Right hindlimb (tissue), 1 donor: ENCODE measurements around the gene NUMB.
"Not testable (repeated sequence)": the region's sequence is repeated elsewhere in the genome, so short reads cannot be mapped to it uniquely, and the experiment has no call there.

ENCODE experiments used
- DNase-seq: peaks from one replicate; pipeline ENCODE4 v3.0.0-alpha.2; 2018

The NUMB gene

DNA sequence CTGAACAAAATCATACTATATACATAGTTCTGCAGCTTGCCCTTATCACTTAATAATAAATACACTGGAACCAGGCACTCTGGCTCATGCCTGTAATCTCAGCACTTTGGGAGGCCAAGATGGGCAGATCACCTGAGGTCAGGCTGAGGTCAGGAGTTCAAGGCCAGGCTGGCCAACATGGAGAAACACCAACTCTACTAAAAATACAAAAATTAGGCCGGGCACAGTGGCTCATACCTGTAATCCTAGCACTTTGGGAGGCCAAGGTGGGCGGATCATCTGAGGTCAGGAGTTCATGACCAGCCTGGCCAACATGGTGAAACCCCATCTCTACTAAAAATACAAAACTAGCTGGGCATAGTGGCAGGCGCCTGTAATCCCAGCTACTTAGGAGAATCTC, 109.3 kb downstream of the NUMB start:
- DNase-seq = not testable (repeated sequence)

DNA sequence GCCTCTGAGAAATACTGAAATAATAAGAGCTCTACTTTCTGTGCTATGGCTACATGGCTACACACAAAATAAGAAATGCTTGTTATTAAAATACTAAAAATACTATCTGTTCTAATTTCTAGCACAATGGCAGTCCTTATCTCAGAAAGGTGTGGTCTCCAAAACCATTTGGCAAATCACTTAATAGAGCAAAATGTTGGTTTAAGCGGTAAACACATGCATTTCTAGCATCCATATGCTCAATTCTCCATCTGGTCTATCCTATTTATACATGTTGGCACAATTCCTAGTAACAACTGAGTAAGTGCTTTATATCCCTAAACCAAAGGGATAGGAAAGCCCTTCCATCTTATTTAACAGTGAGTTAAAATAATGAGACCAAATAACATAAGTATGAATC, 114.0 kb downstream of the NUMB start:
- no peak for DNase-seq

- DNase-seq = no peak
Observed at GRCh38 chr14:73342670-73343069, 115.7 kb downstream of the NUMB start.

- no peak for DNase-seq
Observed at GRCh38 chr14:73339846-73340595, 118.3 kb downstream of the NUMB start.

DNA sequence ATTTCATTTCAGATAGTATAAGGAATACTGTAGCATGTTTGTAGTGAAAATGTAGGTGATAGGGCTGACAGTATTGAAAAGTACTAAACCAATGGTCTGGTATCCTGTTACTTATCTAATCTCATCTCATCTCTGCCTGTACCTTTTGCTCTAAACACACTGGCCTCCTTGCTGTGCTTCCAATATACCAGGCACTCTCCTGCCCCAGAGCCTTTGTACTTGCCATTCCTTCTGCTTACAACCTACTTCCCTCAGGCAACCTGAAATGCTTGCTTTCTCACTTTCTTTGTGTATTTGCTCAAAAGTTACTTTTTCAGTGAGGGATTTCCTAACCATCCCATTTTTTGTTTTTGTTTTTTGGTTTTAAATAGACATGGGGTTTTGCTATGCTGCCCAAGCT, 119.1 kb downstream of the NUMB start:
- DNase-seq = no peak

DNA sequence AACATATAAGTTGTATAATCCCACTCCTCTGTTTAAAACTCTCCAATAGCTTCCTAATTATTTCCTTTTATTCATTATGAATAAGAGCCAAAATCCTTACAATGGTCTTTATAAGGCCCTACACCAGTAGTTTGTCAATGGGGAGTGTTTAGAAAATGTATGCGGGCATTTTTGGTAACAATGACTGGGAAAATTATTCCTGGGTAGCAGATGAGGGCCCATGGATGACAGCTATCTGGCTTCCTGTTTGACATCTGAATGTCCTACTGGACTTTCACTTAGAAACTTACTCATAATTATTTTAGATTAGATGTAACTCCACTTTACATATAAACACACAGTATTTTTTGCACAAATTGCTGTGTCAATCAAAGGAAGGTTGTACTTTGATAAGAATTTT, 119.8 kb downstream of the NUMB start:
- DNase-seq = no peak

GRCh38 chr14:73333031-73333430, 125.3 kb downstream of the NUMB start:
- no peak for DNase-seq

- no peak for DNase-seq
Observed at GRCh38 chr14:73325630-73326299, 132.6 kb downstream of the NUMB start.

- no peak for DNase-seq
Observed at GRCh38 chr14:73325063-73325462, 133.3 kb downstream of the NUMB start.

DNA sequence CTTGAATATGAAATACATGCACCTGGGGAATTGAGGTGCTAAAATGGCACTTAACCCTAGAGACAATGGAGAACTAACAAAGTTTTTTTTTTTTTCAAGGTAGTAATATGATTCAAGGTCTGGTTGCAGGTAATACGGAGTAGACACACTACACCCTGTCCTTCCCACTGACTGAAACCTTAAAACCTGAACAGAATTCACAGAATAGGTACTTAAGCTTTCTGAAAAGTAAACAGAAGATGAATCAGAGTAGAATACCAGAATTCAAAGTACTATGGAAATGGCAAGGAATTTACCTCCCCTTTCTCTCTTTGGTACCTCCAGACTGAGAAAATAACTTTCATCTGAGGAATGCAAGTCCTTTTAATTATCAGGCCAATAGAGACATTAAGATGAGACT, 133.8 kb downstream of the NUMB start:
- DNase-seq = no peak

DNA sequence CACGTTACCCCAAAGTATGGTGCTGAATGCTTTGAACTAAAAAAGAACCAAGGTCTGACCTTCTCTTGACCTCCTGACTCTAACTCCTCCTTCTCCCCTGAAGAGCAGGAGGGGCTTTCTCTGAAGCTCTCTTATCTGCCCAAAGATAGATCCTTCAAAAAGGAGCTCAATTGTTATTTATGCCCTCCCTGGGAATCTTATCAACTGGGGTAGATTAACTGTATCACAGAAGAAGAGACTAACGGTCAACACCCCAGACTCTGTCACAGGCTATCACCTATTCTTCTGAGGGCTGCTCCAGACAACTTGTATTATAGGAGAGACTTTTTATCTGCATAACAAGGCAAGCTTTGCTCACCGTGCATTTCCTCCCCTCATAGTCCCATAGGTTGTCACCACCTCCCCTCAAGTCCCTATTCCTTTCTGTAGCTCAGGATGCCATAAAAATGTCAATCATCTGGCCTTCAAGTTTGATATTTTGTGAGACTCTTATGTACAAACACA, 134.4 kb downstream of the NUMB start:
- no peak for DNase-seq

GRCh38 chr14:73313151-73313550, 145.2 kb downstream of the NUMB start:
- no peak for DNase-seq

DNA sequence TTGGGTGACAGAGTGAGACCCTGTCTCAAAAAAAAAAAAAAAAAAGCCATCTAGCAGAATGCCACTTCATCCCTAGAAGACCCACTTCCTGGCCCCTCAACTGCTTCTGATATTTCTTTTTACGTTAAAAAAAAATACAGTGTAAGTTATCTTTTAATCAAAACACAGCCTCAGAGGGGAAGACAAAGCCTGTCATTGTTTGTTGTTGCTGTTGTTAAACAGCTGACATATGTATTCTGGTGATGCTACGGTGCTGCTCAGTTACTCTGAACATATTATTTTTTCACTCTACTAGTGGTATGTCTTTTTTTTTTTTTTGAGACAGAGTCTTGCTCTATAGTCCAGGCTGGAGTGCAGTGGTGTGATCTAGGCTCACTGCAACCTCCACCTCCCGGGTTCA, 145.7 kb downstream of the NUMB start:
- no peak for DNase-seq

GRCh38 chr14:73311708-73312030, 146.7 kb downstream of the NUMB start:
- no peak for DNase-seq

DNA sequence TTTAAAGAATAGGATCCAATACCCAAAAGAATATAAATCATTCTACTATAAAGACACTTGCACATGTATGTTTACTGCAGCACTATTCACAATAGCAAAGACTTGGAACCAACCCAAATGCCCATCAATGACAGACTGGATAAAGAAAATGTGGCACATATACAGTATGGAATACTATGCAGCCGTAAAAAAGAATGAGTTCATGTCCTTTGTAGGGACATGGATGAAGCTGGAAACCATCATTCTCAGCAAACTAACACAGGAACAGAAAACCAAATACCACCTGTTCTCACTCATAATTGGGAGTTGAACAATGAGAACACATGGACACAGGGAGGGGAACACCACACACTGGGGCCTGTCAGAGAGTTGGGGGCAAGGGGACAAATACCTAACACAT, 149.1 kb downstream of the NUMB start:
- not testable (repeated sequence) for DNase-seq

DNA sequence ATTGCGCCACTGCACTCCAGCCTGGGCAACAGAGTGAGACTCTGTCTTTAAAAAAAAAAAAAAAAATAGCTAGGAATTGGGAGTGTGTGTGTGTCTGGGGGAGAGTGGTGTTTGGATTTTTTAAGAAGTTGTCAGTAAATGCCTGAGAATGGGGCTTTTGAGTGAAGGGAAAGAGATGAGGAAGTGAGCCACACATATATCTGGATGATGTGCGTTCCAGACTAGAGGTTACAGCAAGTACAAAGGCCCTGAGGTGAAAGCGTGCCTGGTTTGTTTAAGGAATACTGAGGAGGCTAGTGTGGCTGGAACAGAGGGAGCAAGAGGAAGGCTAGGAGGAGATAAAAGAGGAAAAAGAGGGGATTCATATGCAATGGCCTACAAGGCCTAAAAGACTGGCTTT, 151.1 kb downstream of the NUMB start:
- no peak for DNase-seq

- no peak for DNase-seq
Observed at GRCh38 chr14:73305499-73305898, 152.8 kb downstream of the NUMB start.

GRCh38 chr14:73295198-73295796, 163.0 kb downstream of the NUMB start:
- no peak for DNase-seq

GRCh38 chr14:73293782-73294781, 164.3 kb downstream of the NUMB start:
- DNase-seq = no peak

DNA sequence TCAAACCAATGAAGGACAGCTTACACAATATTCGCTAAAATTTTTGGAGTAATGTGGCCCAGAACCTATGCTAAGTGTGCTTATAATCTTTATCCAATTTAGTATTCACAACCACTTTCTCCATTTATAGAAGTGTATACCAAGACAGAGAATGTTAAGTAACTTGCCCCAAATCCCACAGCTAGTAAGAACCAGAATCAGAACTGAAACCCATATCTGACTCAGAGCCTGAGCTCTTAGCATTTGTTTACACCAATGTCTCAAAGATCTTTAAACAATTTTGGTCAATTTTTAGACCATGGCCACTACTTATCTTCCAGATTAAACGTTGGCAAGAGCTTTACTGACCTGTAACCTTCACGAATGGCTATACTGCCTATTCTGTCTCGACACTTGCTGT, 168.1 kb downstream of the NUMB start:
- no peak for DNase-seq

DNA sequence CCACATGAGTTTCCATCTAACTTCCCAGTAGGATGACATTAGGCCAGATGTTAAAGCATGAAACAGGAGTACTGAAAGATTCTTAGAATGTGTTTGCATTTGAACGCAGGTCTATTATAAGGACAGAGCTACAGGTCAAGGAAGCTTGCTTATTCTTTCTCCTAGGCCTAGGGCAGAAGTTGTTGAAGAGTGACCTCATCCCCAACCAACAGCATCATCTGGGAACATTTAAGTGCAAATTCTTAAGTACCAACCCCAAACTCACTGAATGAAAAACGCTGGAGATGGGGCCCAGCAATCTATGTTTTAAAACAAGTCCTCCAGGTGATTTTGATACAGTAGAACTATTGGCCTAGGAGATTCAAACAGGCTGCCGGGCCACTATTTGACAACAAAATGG, 168.6 kb downstream of the NUMB start:
- no peak for DNase-seq

GRCh38 chr14:73289308-73289707, 169.0 kb downstream of the NUMB start:
- DNase-seq = no peak

GRCh38 chr14:73287071-73287470, 171.3 kb downstream of the NUMB start:
- DNase-seq = no peak
